ENCODE results near the gene TXNIP.
A peak's percentile ranks its signal among the peaks of the same experiment; 100 is the strongest.

The TXNIP gene

GRCh38 chr1:145995148-145995881 lies 1.1 kb downstream of the TXNIP start:
- no peak for DNase-seq (ENCODE audit: low read depth)
- peak overlapping the region; percentile 99 for H3K4me3 ChIP-seq (ENCODE audit: low read length)
- no peak for TF ChIP-seq CTCF (conservative IDR thresholded peaks at IDR 0.05; ENCODE audit: low read length)

GRCh38 chr1:145994391-145995120 lies 1.8 kb downstream of the TXNIP start:
- TF ChIP-seq CTCF (conservative IDR thresholded peaks at IDR 0.05; ENCODE audit: low read length): no peak
- no peak for DNase-seq (ENCODE audit: low read depth)
- H3K4me3 ChIP-seq (ENCODE audit: low read length): peak overlapping the region; percentile 99

- no peak for TF ChIP-seq CTCF (conservative IDR thresholded peaks at IDR 0.05; ENCODE audit: low read length)
Measured at GRCh38 chr1:145993618-145994390, 2.6 kb downstream of the TXNIP start.

GRCh38 chr1:145992958-145993617 lies 3.3 kb downstream of the TXNIP start:
- no peak for DNase-seq (ENCODE audit: low read depth)
- peak overlapping the region; percentile 99 for H3K4me3 ChIP-seq (ENCODE audit: low read length)
- TF ChIP-seq CTCF (conservative IDR thresholded peaks at IDR 0.05; ENCODE audit: low read length): no peak

More at GRCh38 chr1:145993618-145994390, 2.6 kb downstream of the TXNIP start:
- DNase-seq (ENCODE audit: low read depth): no peak
- peak overlapping the region; percentile 99 for H3K4me3 ChIP-seq (ENCODE audit: low read length)

GRCh38 chr1:145992502-145992936 lies 3.9 kb downstream of the TXNIP start:
- no peak for TF ChIP-seq CTCF (conservative IDR thresholded peaks at IDR 0.05; ENCODE audit: low read length)
- DNase-seq (ENCODE audit: low read depth): no peak
- peak overlapping the region; percentile 8; the same call in 1 of the 2 replicates for H3K4me3 ChIP-seq (ENCODE audit: low read length)

- TF ChIP-seq CTCF (conservative IDR thresholded peaks at IDR 0.05; ENCODE audit: low read length): no peak
- no peak for DNase-seq (ENCODE audit: low read depth)
- H3K4me3 ChIP-seq (ENCODE audit: low read length): no peak overlapping the region
Measured at GRCh38 chr1:145991735-145992412, 4.5 kb downstream of the TXNIP start.
